Femur (tissue), 1 donor: ENCODE data around the gene NELL1.
A peak's percentile ranks its signal among the peaks of the same experiment; 100 is the strongest.

Experiments
- DNase-seq: peaks from one replicate; pipeline ENCODE4 v3.0.0-alpha.2; 2017

Gene NELL1

GRCh38 chr11:20668844-20669819 lies at the start of gene NELL1:
Gene NELL1, plus strand, starts transcription at chr11:20669586.
- no peak for DNase-seq

DNA sequence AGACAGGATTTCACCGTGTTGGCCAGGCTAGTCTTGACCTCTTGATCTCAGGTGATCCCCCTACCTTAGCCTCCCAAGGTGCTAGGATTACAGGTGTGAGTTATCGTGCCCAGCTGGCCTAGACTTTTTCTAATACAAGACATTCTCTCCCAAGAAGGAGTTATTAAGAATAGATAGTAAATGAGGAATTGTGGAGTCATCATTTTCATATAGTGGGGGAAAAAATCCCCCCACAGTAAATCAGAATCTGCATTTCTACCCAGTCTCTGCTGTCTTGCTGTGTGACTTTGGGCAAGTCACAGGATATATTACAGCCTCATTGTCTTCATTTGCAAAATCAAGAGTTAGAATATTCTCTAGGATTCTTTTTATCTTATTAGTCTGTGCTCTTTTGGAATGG lies 48.4 kb upstream of the NELL1 start:
- DNase-seq: no peak

DNA sequence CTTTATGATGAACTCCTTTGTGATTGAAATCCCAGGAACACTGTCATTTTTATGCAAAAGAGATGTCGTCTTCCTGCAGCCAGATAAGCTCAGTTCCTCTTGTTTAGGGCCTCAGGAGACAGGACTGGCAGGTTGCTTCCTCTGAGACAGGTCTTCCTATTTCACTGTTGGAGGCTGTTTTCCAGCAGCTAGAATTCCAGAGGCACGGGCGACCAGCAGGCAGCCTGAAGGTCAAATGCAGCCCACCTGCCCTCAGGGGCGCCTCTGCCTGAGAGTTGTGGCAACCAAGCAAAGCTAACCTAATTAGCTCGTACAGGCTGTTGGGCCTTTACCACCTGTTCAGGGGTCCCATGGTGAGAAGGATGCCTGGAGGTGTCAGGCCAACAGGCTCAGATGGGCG lies 47.7 kb upstream of the NELL1 start:
- no peak for DNase-seq

DNA sequence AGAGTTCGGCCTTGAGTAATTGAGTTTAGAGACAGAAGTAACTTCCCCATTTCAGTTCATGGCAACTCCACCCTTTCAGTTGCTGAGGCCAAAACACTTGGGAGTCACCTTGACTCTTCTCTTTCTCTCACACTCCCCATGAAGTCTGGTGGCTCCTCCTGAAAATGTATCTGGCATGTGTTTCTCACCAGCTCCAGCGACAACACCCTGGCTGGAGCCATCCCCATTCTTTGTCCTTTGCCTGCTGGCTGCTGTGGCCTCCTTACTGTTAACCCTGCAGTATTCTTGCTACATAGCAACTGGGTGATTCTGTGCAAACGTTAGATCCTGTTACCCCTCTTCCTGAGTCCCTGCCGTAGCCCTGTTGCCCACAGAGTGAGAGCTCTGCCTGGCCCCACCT lies 46.1 kb upstream of the NELL1 start:
- no peak for DNase-seq

- no peak for DNase-seq
Observed at GRCh38 chr11:20626279-20626678, 43.1 kb upstream of the NELL1 start.

DNA sequence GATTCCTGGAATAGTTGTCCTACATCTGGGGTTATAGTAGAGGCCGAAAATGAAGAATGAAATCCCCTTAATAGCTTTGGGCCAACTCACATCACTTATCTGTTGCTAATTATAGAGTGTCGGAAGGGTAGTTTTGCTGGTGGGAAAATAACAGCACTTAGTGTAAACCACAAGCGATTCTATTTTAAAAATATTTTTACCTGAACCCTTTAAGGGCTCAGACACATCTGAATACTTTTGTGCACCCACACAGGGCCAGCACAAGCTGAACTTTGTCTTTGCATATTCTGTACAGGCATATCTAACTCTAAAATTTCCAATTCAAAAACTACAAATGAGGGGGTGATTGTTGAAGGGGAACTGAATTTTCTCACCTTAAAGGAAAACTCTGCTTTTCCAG lies 42.4 kb upstream of the NELL1 start:
- DNase-seq: no peak

DNA sequence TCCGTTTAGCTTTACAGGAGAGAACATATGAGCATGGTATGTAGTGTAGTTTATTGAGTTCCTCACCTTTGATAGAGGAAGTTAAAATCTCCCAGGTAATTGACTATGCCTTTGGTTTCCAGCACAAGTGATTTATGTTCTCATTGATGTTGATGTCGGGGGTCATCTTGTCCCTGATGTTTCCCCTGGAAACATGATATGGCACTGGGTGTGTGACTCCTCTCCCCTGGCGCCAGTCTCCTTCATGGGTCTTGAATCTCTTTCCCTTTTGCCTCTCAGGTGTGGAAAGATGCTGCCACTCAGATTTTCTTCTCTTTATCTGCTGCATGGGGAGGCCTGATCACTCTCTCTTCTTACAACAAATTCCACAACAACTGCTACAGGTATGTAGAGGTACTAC lies 41.7 kb upstream of the NELL1 start:
- DNase-seq: no peak

DNA sequence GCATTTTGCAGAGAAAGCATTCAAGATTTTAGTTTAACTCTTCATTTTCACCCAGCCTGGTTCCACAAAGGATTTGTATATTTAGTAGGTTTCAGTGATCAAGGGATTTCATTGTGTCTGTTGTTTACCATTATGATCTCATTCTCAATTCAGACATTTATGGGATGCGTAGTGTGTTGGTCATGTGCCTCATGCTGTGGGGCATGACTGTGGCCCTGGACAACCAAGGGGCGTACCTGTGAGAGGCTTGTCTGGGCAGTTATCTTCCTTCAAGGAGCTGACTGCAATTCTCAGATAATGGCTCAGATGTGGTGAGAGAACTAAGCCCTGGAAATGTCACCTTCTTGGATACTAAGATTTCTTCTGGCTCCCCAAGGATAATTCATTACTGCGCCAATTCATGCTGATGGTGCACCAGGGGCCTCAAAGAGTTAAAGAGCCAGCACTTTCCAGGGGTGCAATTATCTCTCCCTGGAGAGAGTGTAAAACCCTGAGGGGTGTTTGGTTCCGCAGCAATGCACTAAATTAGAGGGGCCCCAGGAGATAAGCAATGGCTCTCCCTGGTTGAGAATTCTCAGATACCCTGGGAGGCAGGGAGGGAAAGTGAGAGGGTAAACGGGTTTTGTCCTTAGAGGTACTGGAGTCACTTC lies 37.7 kb upstream of the NELL1 start:
- no peak for DNase-seq

DNA sequence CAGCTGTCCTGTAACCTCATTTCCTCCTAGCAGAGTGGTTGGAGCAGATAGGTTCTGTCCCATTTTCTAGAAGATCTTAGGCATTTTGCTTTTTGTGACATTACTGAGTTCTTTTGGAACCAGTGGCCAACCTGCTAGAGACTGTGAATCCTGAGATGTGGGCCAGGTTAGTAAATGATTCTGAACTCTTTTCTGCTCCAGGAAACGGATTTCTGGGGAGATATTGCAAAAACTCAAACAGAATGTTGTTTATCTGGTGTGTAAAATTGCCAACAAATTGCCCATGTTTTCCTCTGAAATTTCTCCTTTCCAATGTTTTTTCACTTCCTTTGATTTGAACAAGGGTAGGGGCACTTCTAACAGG lies 37.2 kb upstream of the NELL1 start:
- DNase-seq: no peak

GRCh38 chr11:20634044-20634443 lies 35.3 kb upstream of the NELL1 start:
- DNase-seq: no peak

DNA sequence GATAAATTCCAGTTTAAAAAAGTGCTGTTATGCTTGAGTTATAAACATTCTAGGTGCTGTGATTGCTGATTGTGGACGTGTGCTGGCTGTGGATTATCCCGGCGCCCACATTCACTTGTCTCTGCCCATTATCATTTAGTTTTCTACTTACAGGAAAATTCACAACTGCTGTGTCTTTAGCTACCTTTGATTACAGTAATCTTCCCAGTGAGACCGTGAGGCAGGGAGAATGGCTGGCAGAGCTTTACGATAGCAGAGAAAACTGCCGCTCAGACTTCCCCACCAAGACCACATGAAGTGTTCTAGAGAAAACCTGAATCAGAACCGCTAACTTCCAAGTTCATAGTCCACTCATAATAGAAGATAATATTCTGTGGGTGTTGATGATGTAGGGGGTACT lies 34.6 kb upstream of the NELL1 start:
- no peak for DNase-seq

DNA sequence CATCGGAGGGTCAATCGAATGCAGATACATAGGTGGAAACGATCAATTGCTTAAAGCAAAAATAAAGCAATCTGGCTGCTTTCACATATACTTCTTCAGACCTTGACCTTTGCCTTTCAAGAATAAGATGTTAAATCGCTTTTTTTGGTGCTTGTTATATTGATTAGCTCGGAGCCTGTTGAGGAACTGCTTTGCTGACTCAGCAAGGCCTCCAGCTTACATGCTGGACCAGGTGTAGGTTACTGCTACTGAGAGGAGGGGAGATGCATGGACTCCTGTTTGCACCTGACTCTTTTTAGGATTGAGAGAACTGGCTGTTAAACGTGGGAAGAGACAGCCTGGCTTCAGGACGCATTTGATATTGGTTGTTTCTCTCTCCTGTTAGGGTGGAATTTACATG lies 31.3 kb upstream of the NELL1 start:
- no peak for DNase-seq

DNA sequence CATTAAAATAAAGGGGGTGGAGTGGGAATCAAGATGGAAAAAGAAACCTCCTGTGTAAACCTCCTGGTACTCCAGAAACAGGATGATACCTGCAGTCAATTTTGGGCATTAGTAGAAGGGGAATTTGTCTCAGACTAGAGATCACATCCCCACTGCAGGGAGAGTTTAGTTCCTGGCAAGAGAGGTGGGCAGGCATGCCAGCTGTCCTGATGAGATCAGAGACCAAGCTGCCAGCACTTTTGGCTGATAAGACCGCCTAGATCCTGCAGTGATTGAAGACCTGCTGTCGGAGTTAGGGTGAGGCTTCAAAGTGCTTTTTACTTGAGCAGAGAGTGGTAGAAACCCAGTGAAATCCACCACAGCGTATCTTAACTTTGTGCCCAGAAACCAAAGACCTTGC lies 29.7 kb upstream of the NELL1 start:
- DNase-seq: no peak

DNA sequence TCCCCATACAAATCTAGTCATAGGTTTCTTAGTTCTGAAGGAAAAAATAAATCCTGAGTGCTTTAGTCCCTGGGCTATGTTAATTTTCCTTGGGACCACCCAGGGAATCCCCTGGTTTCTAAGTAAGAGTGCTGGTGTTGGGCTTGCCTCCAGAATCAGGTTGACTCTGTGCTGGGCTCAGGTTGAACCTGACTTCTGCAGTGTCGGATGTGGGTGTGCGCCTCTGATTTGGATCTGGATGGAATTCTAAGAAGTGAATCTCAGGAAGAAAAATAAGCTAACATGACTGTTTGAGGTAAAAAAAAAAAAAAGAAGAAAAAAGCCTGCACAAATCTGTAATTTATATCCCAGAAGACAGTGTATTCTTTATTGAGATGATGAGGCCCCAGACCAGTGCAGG lies 29.0 kb upstream of the NELL1 start:
- no peak for DNase-seq

DNA sequence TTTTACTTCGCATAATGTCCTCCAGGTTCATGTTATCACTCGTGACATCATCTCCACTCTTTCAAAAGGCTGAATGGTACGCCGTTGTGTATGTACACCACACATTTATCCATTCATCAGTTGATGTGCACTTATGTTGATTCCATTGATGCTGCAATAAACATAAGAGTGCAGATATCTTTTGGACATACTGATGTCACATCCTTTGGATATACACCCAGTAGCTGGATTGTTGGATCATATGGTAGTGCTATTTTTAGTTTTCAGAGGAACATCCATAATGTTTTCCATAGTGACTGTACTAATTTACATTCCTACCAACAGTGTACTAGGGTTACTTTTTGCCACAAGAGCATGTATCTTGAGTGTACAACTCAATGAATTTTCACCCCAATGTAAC lies 25.0 kb upstream of the NELL1 start:
- DNase-seq: no peak

DNA sequence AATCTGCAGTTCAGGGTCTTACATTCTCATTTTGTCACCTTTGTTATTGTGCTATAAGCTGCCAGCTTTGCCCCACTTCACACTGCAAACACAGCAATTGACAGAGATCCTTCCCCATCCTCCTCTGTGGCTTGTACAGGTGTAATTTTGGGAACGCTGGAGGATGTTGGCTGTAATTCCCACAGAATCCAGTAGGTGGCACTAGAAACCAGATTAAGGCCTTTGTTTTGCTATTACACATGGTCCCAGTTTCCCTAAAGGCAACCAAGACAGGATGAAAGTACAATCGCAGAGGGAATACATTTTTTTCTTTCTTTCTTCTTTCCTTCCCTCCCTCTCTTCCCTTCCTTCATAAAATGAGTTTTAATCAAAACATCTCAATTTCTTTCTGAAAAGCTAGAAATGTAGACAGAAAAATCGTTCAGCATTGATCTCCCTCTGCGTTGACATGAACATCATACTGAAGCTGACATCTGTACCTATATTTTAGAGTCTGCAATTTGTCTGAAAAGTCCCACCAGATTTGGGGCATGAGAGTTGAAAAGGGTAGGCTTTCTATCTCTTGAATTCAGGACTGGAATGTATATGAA lies 21.3 kb upstream of the NELL1 start:
- peak; percentile 46 for DNase-seq

DNA sequence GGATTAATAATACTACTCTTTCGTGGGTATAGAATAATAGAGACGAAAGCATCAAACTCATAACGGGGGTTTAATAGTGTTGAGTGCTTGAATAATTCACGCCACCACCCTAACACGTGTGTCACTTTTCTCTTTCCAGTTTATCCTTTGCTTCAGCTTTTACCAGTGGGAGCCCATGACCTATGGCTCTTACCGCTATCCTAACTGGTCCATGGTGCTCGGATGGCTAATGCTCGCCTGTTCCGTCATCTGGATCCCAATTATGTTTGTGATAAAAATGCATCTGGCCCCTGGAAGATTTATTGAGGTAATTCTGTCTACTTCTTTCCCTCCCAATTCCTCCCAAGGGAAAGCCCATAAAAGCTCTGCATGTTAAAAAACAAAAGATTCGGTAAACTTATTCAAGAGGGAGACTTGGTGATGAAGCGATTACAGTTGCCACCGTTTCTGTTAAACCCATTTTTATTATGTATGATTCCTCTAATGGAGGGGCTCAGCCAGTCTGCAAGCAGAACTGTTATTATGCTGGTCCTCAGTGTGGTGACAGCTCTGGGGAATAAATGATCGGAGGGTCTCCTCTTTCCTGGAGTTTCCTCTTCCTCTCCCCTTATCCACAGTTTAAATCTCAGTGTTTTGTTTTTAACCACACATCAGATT lies 17.1 kb upstream of the NELL1 start:
- DNase-seq: no peak

GRCh38 chr11:20654038-20654437 lies 15.3 kb upstream of the NELL1 start:
- no peak for DNase-seq

DNA sequence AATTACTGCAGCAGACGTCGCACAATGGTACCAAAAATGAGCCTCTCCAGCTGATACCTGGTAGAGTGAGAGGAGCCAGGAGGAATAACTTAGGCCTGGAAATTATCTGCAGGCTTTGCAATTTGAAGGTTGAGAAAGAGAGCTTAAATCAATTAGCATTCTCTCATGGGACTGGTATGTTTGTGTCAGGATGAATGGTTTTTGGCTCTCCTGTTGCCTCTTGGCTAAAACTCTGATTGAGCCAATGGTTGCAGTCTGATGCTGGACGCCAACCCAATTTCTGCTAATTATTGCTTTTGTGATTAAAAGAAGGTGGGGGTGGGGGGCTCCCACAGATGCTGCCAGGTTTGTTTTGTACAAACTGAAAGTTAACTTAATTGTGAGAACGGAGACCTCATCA lies 12.5 kb upstream of the NELL1 start:
- no peak for DNase-seq

DNA sequence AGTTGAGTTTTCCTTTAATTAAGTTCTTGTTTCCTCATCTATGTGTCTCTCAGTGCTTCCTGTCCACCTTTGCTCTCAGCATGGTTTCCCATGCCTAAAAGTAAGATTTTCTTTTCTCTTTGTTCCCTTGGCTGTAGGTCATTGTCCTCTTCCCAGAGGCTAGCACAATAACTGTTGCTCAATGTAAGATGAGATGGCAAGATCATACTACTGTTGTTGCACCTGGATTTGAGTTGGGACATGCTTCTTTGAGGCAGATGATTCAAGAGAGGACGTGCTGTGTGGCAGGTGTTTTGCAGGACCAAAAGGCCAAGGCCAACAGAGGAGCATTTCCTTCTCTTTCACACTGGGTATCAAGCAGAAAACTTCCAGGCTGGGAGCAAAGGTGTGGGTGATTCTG lies 11.3 kb upstream of the NELL1 start:
- no peak for DNase-seq

GRCh38 chr11:20661445-20661844 lies 7.9 kb upstream of the NELL1 start:
- DNase-seq: no peak

DNA sequence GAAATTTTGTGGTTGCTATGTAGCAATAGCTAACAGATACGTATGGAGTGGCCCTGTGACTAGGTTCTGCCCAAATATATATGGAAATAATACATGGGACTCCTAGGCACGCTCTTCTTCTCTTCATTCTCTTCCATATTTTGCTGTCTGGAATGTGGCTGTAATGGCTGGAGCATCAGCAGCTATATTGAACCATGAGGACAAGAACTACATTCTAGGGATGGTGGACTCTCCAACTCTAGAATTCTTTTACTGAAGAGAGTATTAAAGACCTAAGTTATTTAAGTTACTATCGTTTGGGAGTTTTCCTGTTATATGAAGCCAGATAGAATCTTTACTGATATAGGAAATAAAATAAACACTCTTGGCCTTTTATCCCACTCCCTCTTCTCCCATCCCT lies 7.5 kb upstream of the NELL1 start:
- DNase-seq: no peak

- no peak for DNase-seq
Observed at GRCh38 chr11:20668131-20668809, 1.1 kb upstream of the NELL1 start.
